A549 treated with Hydrocortisone at 1 μM for 4 hours (cell line): ENCODE measurements around the gene PSMD6. TPM values are rescaled to one million over a fixed set of nuclear protein-coding genes. Genes with fewer than 3 reads are reported as not detected.

ENCODE experiments used
- total RNA-seq: library from RNA; stranded (reverse); fragments of 200-300 nt; extraction: Qiagen RNA extraction; gene quantifications from 5 replicates; pipeline ENCODE4 v1.2.3, GENCODE V29; 2022

The PSMD6 gene
- 74.4 to 88.3 TPM (median 79.0 TPM) in 5 replicates for total RNA-seq

GRCh38 chr3:64023187-64023860, at the start of gene PSMD6:
Gene PSMD6, minus strand, starts transcription at chr3:64023494. Its CDS starts 75 bp downstream, at chr3:64023419.

Other genes with a start within 250 kb of the PSMD6 start
- not detected in 5 replicates for gene C3orf49, start 204.2 kb downstream of the PSMD6 start, total RNA-seq
- 56.5 to 68.8 TPM (median 61.5 TPM) in 5 replicates for gene THOC7, start 159.7 kb downstream of the PSMD6 start, total RNA-seq
- 2.8 to 5.6 TPM (median 4.5 TPM) in 5 replicates for gene ATXN7, start 159.6 kb downstream of the PSMD6 start, total RNA-seq
- gene SCAANT1, start 111.1 kb downstream of the PSMD6 start, total RNA-seq: not detected in 5 replicates
- 2.4 to 3.3 TPM (median 2.6 TPM) in 5 replicates for gene PRICKLE2, start 202.0 kb upstream of the PSMD6 start, total RNA-seq